Neural progenitor cell (in vitro differentiated cells): ENCODE measurements around the gene GATA2. TPM values are rescaled to one million over a fixed set of nuclear protein-coding genes. Genes with fewer than 3 reads are reported as not detected.

Source experiments
- DNase-seq: peaks from one replicate; pipeline ENCODE4 v3.0.0-alpha.2; 2016; ENCODE audit warnings: low spot score
- H2AFZ ChIP-seq: fragments of 200-600 bp; sonication (generic); replicated peaks from 2 replicates; pipeline ENCODE4 v1.6.1; 2016; ENCODE audit warnings: antibody characterized with exemption
- H3F3A ChIP-seq: fragments of 200-600 bp; sonication (generic); 2 replicates; pipeline ENCODE4 v1.6.1; 2016; ENCODE audit warnings: antibody characterized with exemption, low read depth
- H3K27ac ChIP-seq: fragments of 200-600 bp; sonication (generic); 2 replicates; pipeline ENCODE4 v1.5.1; 2016; ENCODE audit warnings: mild to moderate bottlenecking
- H3K27me3 ChIP-seq: fragments of 200-600 bp; sonication (generic); 2 replicates; pipeline ENCODE4 v1.6.1; 2016; ENCODE audit warnings: mild to moderate bottlenecking, moderate library complexity
- H3K36me3 ChIP-seq: fragments of 200-600 bp; sonication (generic); 2 replicates; pipeline ENCODE4 v1.5.1; 2016
- H3K4me1 ChIP-seq: fragments of 200-600 bp; sonication (generic); 2 replicates; pipeline ENCODE4 v1.6.1; 2016; ENCODE audit warnings: mixed run types
- H3K4me2 ChIP-seq: fragments of 200-600 bp; sonication (generic); 2 replicates; pipeline ENCODE4 v1.6.1; 2016
- H3K4me3 ChIP-seq: fragments of 200-600 bp; sonication (generic); 2 replicates; pipeline ENCODE4 v1.5.1; 2016
- H3K79me2 ChIP-seq: fragments of 200-600 bp; sonication (generic); 2 replicates; pipeline ENCODE4 v1.6.1; 2016; ENCODE audit warnings: low read depth
- H3K9ac ChIP-seq: fragments of 200-600 bp; sonication (generic); 2 replicates; pipeline ENCODE4 v1.6.1; 2016
- H3K9me3 ChIP-seq: fragments of 200-600 bp; sonication (generic); 2 replicates; pipeline ENCODE4 v1.5.1; 2016; ENCODE audit warnings: low read depth
- H4K20me1 ChIP-seq: fragments of 200-600 bp; sonication (generic); 2 replicates; pipeline ENCODE4 v1.6.1; 2016; ENCODE audit warnings: low read depth
- H3K27ac Mint-ChIP-seq: 3 replicates; pipeline ENCODE4 v1.8.0; 2021; ENCODE audit warnings: mixed read lengths
- H3K27me3 Mint-ChIP-seq: 2 replicates; pipeline ENCODE4 v1.8.0; 2022; ENCODE audit warnings: low read depth, mild to moderate bottlenecking, inconsistent platforms, moderate library complexity, mixed read lengths; ENCODE audit not compliant: insufficient read depth
- H3K36me3 Mint-ChIP-seq: 3 replicates; pipeline ENCODE4 v1.8.0; 2021; ENCODE audit warnings: mixed read lengths
- H3K4me1 Mint-ChIP-seq: 3 replicates; pipeline ENCODE4 v1.8.0; 2021; ENCODE audit warnings: mixed read lengths
- H3K4me3 Mint-ChIP-seq: 3 replicates; pipeline ENCODE4 v1.8.0; 2021; ENCODE audit warnings: mild to moderate bottlenecking, moderate library complexity, mixed read lengths
- H3K9me3 Mint-ChIP-seq: 3 replicates; pipeline ENCODE4 v1.8.0; 2020; ENCODE audit warnings: mixed read lengths
- EZH2 ChIP-seq: fragments of 200-600 bp; sonication (generic); IDR thresholded peaks from 2 replicates; pipeline ENCODE4 v1.6.1; 2017; ENCODE audit warnings: antibody characterized with exemption, mild to moderate bottlenecking, moderate library complexity
- EZH2phosphoT487 ChIP-seq: fragments of 200-600 bp; sonication (generic); IDR thresholded peaks from 2 replicates; pipeline ENCODE4 v1.6.1; 2017; ENCODE audit warnings: antibody characterized with exemption
- total RNA-seq: library from RNA; depleted of rRNA; stranded (reverse); fragments of >200 nt; gene quantifications from 2 replicates; pipeline ENCODE4 v1.2.3, GENCODE V29; 2015; ENCODE audit warnings: low replicate concordance
- TF ChIP-seq, protein P1 (sequence below): fragments of 200-600 bp; sonication (generic); IDR thresholded peaks from 2 replicates; pipeline ENCODE4 v1.5.1; 2017; ENCODE audit warnings: antibody characterized with exemption, mild to moderate bottlenecking

GATA2 gene
- total RNA-seq, 1 donor from 2014 or later = not detected

DNA sequence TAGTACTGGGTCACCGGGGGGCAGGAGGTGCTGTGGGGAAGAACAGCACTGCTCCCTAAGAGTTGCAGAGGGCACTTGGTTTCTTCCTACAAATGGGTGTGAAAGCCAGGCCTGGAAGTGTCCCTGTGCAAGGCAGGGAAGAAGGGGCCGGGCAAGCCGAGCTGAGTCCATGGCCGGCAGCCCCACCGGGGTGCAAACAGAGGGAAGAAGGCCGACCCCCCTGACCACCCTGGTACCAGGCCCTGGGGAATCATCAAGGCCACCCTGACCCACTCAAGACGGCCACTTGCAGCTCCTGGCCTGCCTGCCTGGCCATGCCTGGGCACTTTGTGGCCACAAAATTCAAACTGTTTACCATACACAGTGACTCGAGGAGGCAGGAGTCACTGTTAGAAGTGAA lies 17.6 kb downstream of the GATA2 start:
- Histone ChIP-seq H3K9ac (no peak overlapping the region), H3K27me3 (peaks cover 100% of the 10 kb centered on the region), H3K9me3 (no peaks in the 10 kb centered on the region), H3K36me3 (no peaks in the 10 kb centered on the region), H3K4me1 (no peaks in the 10 kb centered on the region), H3K79me2 (no peaks in the 10 kb centered on the region), H3F3A (no peaks in the 10 kb centered on the region), H2AFZ (no peak overlapping the region), H3K4me3 (no peak overlapping the region), H3K4me2 (no peak overlapping the region), H4K20me1 (peaks cover 5% of the 10 kb centered on the region), H3K27ac (no peak overlapping the region)
- no peak for DNase-seq
- TF ChIP-seq EZH2phosphoT487 = no peak
- no peak for TF ChIP-seq EZH2
- TF ChIP-seq, protein P1, sequence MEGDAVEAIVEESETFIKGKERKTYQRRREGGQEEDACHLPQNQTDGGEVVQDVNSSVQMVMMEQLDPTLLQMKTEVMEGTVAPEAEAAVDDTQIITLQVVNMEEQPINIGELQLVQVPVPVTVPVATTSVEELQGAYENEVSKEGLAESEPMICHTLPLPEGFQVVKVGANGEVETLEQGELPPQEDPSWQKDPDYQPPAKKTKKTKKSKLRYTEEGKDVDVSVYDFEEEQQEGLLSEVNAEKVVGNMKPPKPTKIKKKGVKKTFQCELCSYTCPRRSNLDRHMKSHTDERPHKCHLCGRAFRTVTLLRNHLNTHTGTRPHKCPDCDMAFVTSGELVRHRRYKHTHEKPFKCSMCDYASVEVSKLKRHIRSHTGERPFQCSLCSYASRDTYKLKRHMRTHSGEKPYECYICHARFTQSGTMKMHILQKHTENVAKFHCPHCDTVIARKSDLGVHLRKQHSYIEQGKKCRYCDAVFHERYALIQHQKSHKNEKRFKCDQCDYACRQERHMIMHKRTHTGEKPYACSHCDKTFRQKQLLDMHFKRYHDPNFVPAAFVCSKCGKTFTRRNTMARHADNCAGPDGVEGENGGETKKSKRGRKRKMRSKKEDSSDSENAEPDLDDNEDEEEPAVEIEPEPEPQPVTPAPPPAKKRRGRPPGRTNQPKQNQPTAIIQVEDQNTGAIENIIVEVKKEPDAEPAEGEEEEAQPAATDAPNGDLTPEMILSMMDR = no peak
- Mint-ChIP-seq H3K4me1 (peaks cover 9% of the 10 kb centered on the region), H3K27ac (no peak overlapping the region), H3K27me3 (peaks cover 42% of the 10 kb centered on the region), H3K9me3 (peaks cover 2% of the 10 kb centered on the region), H3K36me3 (no peaks in the 10 kb centered on the region), H3K4me3 (no peak overlapping the region)

DNA sequence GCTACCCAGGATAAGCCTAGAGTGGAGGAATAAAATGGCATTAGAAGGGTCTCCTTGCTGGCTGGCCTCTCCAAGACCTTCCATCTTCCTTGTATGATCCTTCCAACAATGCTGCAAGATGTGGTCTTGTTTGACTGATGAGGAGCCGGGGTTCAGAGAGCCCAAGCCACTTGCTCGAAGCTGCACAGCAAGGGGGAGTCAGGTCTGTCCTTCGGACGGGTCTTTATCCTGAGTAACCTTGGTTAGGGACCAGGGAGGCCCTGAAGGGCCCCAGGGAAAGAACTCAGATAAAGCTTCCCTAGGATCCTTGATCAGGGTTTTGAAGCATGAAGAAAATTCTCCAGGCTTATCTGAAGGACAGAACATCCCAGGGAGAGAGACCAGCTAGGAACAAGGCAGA lies 19.3 kb downstream of the GATA2 start:
- Mint-ChIP-seq H3K4me1 (peaks cover 5% of the 10 kb centered on the region), H3K4me3 (peak overlapping the region; percentile 69), H3K36me3 (no peaks in the 10 kb centered on the region), H3K27ac (no peak overlapping the region), H3K9me3 (peaks cover 2% of the 10 kb centered on the region), H3K27me3 (peaks cover 32% of the 10 kb centered on the region)
- Histone ChIP-seq H3K27me3 (peaks cover 86% of the 10 kb centered on the region), H3K36me3 (no peaks in the 10 kb centered on the region), H3F3A (no peaks in the 10 kb centered on the region), H3K27ac (no peak overlapping the region), H3K4me3 (no peak overlapping the region), H3K4me2 (no peak overlapping the region), H2AFZ (no peak overlapping the region), H3K9me3 (no peaks in the 10 kb centered on the region), H3K79me2 (no peaks in the 10 kb centered on the region), H3K4me1 (no peaks in the 10 kb centered on the region), H4K20me1 (no peaks in the 10 kb centered on the region), H3K9ac (no peak overlapping the region)
- no peak for DNase-seq
- TF ChIP-seq, protein P1 = no peak
- no peak for TF ChIP-seq EZH2
- TF ChIP-seq EZH2phosphoT487 = no peak

DNA sequence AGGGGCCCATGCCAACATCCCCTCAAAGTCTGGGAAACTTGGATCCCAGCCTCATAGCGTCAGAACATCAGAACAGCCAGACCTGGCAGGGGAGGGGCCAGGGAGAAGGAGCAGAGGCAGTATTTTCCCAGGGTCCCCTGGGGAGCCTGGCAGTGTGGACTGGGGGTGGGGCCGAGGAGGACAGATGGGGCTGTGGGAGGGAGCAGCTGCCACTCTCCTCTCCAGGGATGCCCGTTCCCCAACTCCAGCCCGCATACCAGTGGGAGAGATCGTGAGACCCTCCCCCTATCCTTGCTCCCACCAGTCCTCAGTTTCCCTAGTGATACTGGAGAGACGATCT lies 19.9 kb downstream of the GATA2 start:
- Histone ChIP-seq H3K4me2 (no peak overlapping the region), H3K9ac (no peak overlapping the region), H3K27ac (no peak overlapping the region), H3F3A (no peaks in the 10 kb centered on the region), H3K79me2 (no peaks in the 10 kb centered on the region), H3K4me1 (peaks cover 4% of the 10 kb centered on the region), H4K20me1 (no peaks in the 10 kb centered on the region), H3K27me3 (peaks cover 80% of the 10 kb centered on the region), H3K4me3 (no peak overlapping the region), H2AFZ (no peak overlapping the region), H3K36me3 (no peaks in the 10 kb centered on the region), H3K9me3 (no peaks in the 10 kb centered on the region)
- no peak overlapping the region for H3K4me3 Mint-ChIP-seq
- H3K36me3 Mint-ChIP-seq = no peaks in the 10 kb centered on the region
- no peak for TF ChIP-seq EZH2phosphoT487
- TF ChIP-seq, protein P1 = no peak
- TF ChIP-seq EZH2 = no peak
- DNase-seq = no peak
- H3K4me1 Mint-ChIP-seq = peaks cover 5% of the 10 kb centered on the region
- H3K27ac Mint-ChIP-seq = no peak overlapping the region
- peaks cover 31% of the 10 kb centered on the region for H3K27me3 Mint-ChIP-seq
- peaks cover 2% of the 10 kb centered on the region for H3K9me3 Mint-ChIP-seq
